GM12872 (cell line): Measurements from ENCODE around the gene DCBLD2.

ENCODE experiments used
- TF ChIP-seq, protein P1 (sequence below): IDR thresholded peaks from 3 replicates; pipeline ENCODE4 v1.5.1; 2011; ENCODE audit warnings: low read depth, mild to moderate bottlenecking, low read length, moderate library complexity; ENCODE audit not compliant: insufficient read depth

DCBLD2 gene

GRCh38 chr3:98874602-98875249 is 26.8 kb downstream of the DCBLD2 start:
- TF ChIP-seq, protein P1, sequence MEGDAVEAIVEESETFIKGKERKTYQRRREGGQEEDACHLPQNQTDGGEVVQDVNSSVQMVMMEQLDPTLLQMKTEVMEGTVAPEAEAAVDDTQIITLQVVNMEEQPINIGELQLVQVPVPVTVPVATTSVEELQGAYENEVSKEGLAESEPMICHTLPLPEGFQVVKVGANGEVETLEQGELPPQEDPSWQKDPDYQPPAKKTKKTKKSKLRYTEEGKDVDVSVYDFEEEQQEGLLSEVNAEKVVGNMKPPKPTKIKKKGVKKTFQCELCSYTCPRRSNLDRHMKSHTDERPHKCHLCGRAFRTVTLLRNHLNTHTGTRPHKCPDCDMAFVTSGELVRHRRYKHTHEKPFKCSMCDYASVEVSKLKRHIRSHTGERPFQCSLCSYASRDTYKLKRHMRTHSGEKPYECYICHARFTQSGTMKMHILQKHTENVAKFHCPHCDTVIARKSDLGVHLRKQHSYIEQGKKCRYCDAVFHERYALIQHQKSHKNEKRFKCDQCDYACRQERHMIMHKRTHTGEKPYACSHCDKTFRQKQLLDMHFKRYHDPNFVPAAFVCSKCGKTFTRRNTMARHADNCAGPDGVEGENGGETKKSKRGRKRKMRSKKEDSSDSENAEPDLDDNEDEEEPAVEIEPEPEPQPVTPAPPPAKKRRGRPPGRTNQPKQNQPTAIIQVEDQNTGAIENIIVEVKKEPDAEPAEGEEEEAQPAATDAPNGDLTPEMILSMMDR: no peak

- TF ChIP-seq, protein P1: no peak
These were observed 32.1 kb downstream of the DCBLD2 start for GRCh38 chr3:98869391-98869790.

- TF ChIP-seq, protein P1: no peak
These were observed 44.8 kb downstream of the DCBLD2 start for GRCh38 chr3:98856724-98857123.

DNA sequence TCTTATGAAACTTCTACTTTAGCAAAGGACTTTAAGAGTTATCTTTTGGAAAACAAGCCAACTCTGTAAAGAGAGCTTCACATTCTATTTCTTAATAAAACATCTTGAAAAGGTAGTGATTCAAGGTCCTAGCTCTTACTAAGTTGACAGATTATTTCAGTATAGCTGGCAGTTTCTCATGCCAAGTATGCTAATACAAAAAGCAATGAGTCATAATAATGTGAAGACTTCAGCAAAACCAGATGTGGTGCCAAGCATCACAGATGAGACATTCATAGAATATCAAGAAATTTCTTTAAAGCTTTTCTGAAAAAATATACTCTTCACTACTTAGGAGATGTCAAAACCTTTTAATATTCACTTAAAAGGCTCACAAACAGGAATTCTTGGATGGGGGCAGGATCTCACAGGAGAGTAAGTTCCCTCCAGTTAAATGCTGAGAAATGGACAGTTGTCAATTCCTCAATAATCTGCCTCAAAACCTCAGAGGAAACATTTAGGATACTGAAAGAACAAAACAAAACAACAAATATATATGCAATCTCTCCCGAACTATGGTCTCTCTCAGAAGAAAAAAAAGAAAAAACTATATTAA is 45.6 kb downstream of the DCBLD2 start:
- TF ChIP-seq, protein P1: no peak

DNA sequence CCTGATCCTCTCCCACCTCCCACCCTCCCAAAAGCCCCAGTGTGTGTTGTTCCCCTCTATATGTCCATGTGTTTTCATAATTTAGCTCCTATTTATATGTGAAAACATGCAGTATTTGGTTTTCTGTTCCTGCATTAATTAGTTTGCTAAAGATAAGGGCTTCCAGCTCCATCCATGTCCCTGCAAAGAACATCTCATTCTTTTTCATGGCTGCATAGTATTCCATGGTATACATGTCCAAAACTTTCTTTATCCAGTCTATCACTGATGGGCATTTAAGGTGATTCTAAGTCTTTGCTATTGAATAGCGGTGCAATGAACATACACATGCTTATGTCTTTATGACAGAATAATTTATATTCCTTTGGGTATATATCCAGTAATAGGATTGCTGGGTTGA is 53.4 kb downstream of the DCBLD2 start:
- TF ChIP-seq, protein P1: no peak

DNA sequence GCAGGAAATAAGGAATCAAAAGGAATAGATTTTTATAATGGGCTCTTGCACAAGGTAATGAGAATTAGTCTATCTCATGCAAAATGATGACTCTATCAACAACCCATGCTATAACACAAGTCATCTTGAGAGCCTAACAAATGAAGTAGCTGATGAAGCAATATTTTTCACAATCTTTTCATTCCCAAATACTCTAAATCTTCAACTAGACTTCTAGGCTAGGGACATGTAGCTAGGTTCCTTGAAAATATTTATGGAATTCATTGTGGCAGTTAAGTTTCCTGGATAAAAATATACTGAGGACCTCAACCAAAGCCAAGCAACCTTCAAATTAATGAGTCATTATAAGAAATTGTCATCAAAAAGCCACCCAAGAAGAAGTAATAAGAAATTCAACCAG is 55.4 kb downstream of the DCBLD2 start:
- TF ChIP-seq, protein P1: no peak

DNA sequence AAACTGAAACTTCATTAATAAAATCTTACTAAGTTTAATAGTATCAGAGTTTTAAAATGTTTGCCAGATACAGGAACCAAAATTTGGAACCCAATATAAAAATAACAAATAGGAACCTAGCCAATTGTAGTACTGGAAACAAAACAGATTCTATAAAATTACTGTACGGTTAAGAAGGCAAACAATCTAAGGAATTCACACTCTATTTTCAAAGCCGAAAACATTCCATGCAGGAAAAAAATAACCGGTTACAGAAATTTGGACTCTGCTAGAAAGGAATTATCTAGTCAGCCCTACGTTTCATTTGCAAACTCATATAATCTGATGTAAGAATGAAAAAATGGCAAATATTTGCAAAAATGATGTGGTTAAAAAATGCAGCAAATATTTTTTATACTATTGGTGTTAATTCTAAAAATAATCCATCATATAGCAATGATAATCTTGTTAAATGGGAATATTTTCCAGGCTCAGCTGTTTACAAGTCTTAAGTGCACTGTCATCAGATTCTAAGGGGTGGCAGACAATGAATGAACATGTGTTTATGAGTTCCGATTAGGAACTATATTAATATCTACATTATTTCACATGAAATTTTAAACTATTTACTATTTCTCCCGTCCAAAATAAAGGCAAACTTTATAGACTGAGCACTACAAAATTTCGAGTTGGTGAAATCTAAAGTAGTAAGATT is 58.1 kb downstream of the DCBLD2 start:
- TF ChIP-seq, protein P1: no peak
